HG02798 (cell line): ENCODE data around the gene PDE6D.

Source experiments
- ATAC-seq: cut with Tn5 transposase; IDR thresholded peaks from one replicate; pipeline ENCODE4 v1.9.1; 2021; ENCODE audit warnings: mild to moderate bottlenecking; ENCODE audit not compliant: unreplicated experiment, poor library complexity

PDE6D gene

DNA sequence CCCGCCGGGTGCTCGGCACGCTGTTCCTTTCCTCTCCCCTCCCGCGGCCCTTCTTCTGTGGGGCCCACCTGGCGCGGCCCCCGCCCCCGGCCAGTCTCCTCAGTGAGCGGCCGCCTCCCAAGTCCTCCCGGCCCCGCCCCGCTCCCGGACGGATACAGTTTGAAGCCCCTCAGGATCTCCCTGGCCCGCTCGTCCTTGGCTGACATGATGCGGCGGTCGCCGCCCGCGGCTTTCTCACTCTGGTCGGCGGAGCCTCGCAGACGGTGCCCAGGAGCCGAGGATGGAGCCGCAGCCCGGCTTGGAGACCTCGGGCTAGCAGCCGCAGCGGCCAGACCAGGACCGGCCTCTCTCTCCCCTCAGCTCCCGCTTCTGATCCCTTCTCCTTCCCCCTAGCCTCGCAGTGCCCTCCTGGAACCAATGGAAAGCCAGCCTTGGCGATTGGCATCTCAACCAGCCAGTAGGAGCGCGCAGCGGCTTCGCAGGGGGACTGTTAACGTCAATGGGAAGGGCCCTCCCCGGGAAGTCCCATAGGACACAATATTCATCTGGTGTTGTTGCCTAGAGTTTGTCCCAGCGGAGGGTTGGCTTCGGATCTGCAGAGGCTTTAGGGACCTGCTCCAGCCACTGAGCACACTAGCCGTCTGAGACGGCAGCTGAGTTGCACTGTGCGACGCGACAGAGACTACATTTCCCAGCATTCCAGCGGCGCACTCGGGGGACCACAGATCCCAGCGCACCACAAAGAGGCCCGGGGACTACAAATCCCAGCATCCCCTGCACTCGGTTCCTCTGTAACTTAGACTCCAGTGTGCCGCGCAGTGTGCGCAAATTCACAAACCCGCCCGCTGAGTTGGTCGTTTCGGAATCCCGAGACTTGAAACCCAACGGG lies at the start of gene PDE6D:
Gene PDE6D (minus strand): TSS at position 374 of the 889 bp plus-strand sequence. CDS start 168 bp downstream, at position 206.
- peak; percentile 91 for ATAC-seq

DNA sequence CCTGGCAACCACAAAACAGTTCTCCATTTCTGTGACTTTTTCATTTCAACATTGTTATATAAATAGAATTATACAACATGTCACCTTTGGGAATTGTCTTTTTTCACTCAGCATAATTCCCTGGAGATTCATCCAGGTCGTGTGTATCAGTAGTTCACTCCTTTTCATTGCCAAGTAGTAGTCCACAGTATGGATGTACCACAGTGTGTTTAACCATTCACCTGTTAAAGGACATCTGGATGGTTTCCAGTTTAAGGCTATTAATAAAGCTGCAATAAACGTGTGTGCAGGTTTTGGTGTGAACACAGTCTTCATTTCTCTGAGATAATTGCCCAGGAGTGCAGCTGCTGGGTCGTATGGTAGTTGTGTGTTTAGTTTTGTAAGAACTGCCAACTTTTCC lies 40.8 kb upstream of the PDE6D start:
- no peak for ATAC-seq

DNA sequence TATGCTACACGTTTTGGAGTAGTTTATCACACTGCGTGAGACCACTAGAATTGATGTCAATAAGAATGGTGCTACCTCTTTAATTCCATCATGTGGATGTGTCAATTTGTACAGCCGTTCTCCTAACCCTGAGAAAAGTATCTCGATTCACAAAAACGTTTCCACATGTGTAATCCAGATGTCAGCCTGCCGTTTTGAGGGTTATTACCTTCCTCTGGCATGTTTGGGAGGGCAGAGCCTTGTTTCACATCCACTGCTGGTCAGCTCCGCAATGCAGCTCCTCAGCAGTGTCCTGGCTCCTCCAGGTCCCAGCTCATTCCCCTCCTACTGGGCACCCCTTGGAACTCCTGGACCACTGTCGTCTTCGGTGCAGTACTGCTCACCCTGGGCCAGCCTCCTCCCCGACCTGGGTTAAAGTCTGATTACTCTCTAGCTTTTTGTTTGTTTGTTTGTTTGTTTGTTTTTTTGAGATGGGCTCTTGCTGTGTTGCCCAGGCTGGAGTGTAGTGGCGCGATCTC lies 39.8 kb upstream of the PDE6D start:
- no peak for ATAC-seq

DNA sequence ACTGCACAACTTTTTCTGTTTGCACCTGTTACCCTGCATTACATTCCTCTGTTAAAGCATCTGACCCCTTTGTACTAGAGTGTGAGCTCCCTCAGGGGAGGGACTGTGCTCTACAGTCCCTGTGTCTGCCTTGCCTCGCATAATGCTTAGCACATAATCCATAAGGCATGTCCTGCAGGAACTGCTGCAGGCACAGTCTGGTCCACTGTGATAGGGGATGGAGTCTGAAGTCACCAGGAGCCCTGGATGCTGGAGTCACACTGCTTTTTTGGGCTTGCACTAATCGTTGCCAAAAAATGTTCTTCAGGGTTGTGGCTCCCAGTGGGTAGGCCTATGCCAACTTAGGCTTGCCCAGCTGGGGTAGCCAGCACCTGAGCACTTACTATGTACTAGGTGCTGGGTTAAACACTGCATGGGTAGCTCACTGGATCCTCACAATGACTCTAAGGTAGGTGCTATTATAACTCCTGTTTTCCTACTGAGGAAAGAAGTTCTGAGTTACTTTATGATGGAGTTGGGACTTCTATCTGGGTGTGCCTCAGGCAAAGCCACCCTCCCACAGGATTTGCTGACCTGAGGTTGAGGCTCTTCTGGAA lies 38.5 kb upstream of the PDE6D start:
- no peak for ATAC-seq

DNA sequence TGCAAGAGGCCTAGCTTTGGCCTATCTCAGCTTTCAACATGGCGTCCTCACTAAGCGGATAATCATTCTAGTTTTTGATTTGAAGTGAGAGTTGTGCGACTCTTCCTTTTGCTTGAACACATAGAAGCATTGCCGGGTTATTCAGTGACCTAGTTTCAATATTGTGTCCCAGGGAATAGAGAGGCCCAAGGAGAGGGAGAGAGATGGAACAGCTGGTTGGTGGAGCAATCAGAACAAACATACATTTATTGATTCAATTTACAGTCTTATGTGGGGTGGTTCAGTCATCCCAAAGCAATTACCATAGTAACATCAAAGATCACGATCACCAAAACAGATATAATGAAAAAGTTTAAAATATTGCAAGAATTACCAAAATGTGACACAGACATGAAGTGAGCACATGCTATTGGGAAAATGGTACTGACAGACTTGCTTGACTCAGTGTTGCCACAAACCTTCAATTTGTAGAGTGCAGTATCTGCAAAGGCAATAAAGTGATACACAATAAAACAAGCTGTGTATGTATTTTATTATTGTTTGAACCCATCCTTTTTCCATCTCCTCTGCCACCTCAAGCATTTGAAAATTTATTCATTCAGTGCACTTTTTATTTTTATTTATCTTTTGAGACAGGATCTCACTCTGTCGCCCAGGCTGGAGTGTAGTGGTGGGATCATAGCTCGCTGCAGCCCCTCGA lies 35.4 kb upstream of the PDE6D start:
- ATAC-seq = no peak

DNA sequence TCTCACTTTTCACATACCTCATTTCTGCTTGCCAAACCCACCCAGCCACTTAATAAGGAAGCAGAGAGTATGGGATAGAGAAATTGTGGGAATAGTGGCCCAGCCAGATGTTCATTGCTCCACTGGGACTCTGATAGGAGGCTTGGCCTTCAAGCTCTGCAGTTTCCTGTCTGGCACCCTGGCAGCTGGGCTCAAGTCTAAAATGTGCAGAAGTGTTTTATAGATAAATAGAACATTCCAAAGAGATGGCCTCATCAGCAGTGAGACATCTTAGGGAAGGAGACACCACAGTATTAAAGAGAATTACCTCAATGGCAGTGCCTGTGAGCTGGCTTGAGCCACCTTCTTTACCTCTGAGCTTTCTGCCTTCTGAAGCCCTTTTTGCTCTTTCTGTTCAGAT lies 29.8 kb upstream of the PDE6D start:
- ATAC-seq = no peak

DNA sequence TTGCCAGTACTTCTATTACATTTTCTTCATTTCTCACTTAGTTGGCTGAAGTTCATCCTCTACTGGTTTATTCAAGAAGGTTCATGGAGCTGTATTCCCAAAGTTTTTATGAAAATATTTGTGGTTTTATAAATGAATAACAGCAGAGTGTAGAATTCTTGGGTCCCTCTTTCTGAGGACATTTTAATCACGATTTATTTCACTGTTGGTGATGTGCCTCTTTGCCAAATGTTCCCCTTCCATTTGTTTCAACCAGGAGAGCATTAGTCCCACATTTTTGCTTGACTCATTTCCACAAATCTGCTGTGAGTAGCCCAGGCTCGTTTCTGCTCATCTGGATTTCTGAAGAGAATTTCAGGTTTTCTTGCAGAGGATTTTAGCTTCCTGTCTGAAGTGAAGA lies 25.9 kb upstream of the PDE6D start:
- no peak for ATAC-seq

DNA sequence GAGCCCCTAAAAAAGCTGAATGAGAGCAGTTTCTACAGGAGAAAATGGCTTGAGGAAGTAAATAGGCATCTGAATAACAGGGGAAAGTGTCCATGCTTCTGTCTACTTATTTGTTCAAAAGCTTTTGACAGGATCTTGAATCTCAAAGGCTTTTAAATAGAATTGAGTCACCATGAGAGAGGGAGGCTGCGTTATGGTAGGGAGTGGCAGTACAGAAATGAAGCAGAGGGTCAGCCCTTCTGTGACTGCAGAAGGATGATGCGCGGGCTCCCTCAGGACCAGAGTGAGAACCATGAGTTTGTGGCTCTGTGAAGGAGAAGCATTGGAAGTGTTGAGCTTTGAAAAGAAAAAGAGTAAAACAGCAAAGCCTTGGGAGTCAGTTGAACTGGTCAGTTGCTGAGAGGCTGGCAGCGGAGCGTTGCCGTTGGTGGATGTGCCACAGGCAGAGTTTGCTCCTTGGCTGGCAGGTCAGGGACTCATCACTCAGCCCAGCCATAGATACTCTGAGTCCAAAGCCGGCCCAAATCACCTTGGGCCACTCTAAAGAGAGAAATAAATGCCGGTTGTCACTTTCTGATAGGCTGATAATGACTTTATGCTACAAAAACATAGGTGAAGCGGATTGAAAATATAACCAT lies 22.5 kb upstream of the PDE6D start:
- ATAC-seq = no peak

DNA sequence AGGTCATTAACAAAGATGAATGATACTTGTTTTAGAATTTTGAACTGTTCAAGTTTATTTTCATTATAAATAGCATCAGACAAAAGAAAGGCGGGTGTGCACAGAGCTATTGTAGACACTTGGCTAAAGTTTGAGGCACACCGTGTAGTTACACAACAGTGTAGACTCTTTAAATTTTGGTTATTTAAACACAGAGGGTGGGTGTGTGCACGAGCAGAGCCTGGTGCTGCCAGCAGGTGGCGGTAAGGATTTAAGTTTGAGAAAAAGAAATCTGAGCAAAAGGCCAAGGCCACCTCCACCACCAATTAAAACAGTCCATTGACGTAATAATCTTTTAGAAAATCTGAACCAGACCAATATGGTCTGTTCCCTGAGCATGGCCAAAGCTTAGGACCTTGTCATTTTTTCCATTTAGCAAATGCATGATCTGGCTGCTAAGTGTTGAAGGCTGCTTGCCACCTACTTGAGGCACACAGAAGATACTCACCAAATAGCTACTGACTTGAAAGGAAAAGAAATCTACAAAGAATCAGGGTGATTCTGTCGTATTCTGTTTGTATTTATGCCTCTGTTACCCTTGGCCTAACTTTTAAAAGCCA lies 19.5 kb upstream of the PDE6D start:
- ATAC-seq = no peak

DNA sequence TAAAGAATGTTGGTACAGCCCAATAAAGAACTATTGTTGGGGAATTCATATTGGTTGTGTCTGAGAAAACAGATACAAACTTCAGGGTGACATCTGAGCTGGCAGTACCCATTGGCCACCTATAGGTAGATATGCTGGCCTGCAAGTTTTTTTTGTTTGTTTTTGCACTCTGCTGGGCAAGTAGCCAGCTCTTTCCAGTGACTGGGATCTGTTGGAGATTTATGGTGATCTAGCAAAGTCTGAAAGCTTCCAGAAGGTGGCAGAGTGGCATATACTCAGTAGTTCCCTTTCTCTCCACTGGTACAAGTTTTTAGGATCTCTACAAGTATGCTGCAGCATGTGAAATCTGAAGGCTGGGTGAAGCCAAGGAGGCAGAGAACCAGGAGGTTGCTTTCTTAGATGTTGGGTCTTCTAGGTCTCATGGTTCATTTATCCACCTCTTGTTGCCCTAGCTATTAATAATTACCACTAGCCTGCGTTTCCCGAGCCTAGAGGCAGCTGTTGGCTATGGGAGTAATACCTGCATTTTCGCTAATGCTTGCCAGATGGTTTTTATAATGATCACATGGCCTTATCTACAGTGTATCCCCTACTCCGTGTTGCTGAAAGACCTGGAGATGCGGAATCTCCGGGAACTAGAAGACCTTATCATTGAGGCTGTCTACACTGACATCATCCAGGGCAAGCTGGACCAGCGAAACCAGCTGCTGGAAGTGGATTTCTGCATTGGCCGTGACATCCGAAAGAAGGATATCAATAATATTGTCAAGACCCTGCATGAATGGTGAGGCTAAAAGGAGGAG lies 14.6 kb upstream of the PDE6D start:
- no peak for ATAC-seq

DNA sequence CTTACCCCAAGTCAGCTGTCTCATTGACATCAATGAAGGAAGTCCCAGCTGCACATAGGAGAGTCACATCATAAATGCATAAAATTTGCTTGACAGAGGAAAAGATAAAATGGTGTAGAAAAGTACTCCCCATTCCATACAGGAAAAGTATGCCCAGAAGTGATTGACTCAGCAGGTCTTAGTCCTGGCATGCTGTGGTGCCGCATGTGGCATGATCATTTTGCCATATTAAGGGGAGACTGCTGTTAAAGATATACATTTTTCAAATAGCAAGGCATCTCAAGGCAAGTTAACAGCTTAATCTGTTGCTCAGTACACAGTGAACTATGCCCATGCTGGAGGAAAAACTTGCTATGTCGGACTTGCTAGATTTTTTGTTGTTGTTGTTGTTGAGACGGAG lies 13.3 kb upstream of the PDE6D start:
- no peak for ATAC-seq

DNA sequence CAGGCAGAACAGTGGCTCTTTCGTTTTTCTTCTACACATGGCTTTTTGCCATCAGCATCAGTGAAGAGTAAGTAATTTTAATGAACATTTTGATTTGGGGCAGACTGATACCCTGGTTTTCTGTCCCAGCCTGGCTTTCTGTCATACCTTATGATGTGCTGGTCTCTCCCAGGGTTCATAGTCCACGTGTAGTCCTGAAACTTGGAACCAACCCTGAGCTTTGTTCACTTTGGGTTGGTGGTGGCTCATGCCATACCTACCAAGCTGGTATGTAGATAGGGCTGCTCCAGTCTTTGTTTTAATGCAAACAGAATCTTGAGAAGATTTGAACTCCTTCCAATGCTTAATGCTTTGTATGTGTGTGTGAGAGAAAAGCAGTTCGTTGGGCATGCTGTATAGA lies 10.0 kb upstream of the PDE6D start:
- ATAC-seq = no peak

DNA sequence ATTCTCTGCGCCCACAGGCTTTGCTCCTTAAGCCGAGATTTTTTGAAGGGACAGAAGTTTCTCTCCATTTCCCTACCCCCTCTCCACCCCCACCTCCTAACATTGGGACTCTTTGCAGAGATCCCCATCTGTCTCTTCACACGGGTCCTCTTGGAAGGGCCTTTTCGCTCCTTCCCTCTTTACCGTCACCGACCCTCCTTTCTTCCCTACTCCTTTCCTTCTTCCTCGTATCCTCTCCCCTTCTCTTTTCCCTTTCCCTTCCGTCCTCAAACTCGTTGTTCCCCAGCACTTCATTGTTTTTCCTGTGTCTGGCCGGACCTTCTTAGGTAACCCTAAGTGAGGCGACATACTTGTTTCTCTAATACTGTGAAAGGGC lies 5.8 kb upstream of the PDE6D start:
- ATAC-seq = no peak

DNA sequence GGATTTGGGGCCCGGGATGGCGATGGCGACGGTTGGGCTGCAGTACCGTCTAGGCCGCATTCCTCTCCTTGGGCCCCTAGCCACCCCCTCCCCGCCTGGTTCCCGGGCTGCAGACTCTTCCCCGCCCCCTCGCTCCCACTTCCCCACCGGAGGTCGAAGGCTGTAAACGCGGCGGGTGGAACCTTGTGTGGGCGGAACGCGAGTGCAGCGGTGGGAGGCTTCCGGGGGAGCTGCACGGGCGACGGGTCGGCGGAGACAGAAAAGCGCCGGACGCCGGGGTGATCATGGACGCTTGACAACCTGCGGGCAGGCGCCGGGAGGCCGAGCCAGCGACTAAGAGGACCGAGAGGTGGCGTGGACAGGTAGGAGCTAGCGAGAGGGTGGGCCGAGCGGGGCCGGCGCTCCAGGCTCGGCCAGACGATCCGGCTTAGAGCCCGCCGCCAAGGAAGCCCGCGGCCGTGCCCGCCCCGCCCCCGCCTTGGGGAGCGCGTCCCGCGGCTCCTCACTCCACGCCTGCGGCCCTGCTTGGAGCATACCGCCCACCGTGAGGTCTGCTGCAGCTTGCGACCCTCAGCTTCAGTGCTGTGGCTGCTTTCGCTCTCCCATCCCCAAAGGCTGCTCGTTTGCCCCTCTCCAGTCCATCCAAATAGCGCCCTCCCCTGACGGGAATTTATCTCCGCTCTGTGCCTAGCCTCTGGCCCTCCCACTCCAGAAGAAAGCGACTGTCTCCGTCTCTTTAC lies 5.3 kb upstream of the PDE6D start, which contains the start of gene COPS7B:
Gene COPS7B (plus strand): TSS at position 269 of the 740 bp plus-strand sequence. CDS start 2,126 bp downstream, outside the sequence.
- ATAC-seq = peak; percentile 65

DNA sequence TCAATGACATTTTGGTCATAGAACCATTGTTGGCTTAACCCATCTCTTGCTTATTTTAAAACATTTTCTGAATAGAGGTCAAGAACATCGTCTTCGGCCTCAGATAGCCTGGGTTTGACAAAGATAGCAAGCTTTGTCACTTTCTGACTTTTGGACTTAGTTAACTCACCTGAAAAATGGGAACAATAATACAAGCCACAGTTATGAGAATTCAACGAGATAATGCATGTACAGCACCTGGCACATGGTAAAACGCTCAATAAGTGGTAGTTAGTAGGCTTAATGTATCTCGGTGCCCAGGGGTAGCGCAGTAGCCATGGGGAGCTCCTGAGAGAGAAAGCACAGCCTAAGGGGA lies 4.7 kb upstream of the PDE6D start:
- no peak for ATAC-seq

DNA sequence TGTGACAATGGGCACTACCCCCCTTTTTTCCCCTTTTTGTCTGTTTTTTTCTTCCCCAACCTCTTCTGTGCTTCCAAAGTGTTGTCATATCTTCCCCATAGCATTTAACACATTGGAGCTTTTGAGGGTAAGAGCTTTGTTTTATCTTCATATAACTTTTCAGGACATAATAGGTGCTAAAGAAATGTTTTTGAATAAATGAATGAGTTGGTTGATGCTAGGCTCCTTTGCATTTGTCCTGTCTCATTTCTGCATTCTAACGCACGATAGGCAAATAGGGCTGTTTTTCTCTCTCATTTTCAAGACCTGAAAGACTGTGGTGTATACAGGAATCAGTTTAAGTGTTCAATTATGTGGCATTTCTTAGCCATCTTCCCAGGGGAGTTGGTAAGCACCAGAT lies 4.3 kb upstream of the PDE6D start:
- ATAC-seq = no peak

DNA sequence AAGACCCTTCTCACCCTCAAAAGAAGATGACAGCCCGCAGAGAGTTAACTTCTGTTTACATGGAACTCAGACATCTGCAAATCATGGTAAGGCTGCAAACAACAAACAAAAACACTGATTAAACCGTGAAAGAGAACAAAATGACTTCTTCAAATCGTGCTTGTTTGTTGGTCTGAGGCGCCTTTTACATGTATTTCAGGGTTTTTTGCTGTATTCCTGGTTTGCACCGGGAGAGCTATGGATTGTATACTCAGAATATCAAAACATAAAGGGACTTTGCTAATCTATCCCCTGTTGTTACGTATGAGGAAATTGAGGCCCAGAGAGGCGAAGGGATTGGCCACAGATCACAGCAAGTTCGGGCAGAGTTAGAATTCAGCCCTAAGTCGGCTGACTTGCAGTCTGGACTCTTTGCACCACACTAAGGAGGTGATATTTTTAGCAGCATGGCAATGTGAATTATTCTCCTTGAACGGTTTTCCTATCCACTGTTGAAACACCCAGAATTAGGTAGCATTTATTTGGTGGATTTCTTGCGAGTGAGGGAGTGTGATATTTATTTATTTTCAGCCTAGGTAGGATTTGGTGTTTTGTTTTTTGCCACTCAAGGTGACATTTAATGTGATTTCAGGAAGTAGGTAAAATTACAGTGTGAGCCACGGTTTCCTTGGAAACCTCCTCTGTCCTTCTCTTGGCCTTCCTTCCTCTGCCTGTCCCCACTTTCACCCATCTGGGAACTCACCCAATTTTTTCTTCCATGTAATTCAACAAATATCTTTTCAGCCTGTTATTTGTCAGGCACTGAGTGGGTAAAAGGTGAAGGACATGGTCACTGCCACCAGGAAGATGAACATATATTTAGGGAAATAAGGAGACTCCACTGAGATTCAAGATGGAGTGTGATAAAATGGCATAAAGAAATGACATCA lies 980 bp upstream of the PDE6D start:
- ATAC-seq = no peak
